Endodermal cell (in vitro differentiated cells): ENCODE measurements around the gene SH3PXD2A. TPM values are rescaled to one million over a fixed set of nuclear protein-coding genes. Genes with fewer than 3 reads are reported as not detected.

ENCODE experiments used
- DNase-seq: peaks from one replicate; pipeline ENCODE4 v3.0.0-alpha.2; 2017
- H3K27ac ChIP-seq: 2 replicates; pipeline ENCODE4 v1.5.1; 2013; ENCODE audit warnings: mild to moderate bottlenecking, low read depth, low read length, moderate library complexity
- H3K27me3 ChIP-seq: 2 replicates; pipeline ENCODE4 v1.6.1; 2013; ENCODE audit warnings: mild to moderate bottlenecking, low read length, moderate library complexity; ENCODE audit not compliant: insufficient read depth, control insufficient read depth, poor library complexity, severe bottlenecking
- H3K36me3 ChIP-seq: 2 replicates; pipeline ENCODE4 v1.7.0; 2013; ENCODE audit warnings: mild to moderate bottlenecking, low read length, moderate library complexity; ENCODE audit not compliant: control insufficient read depth, insufficient read depth
- H3K4me1 ChIP-seq: one replicate; pipeline ENCODE4 v1.7.0; 2013; ENCODE audit warnings: low read length; ENCODE audit not compliant: control insufficient read depth, insufficient read depth
- H3K4me3 ChIP-seq: 2 replicates; pipeline ENCODE4 v1.5.1; 2013; ENCODE audit warnings: mild to moderate bottlenecking, low read length, moderate library complexity
- H3K9ac ChIP-seq: 2 replicates; pipeline ENCODE4 v1.6.1; 2013; ENCODE audit warnings: mild to moderate bottlenecking, low read length, moderate library complexity; ENCODE audit not compliant: poor library complexity, severe bottlenecking; ENCODE audit errors: extremely low read depth
- H3K9me3 ChIP-seq: 2 replicates; pipeline ENCODE4 v1.6.1; 2013; ENCODE audit warnings: mild to moderate bottlenecking, low read length, moderate library complexity; ENCODE audit not compliant: control insufficient read depth
- H3K27ac Mint-ChIP-seq: 2 replicates; pipeline ENCODE4 v1.8.0; 2020; ENCODE audit warnings: mixed read lengths
- H3K27me3 Mint-ChIP-seq: 2 replicates; pipeline ENCODE4 v1.8.0; 2021; ENCODE audit warnings: mild to moderate bottlenecking, mixed read lengths; ENCODE audit not compliant: insufficient read depth
- H3K36me3 Mint-ChIP-seq: 2 replicates; pipeline ENCODE4 v1.8.0; 2020; ENCODE audit warnings: low read depth, mixed read lengths
- H3K4me1 Mint-ChIP-seq: 2 replicates; pipeline ENCODE4 v1.8.0; 2020; ENCODE audit warnings: mixed read lengths
- H3K4me3 Mint-ChIP-seq: 2 replicates; pipeline ENCODE4 v1.8.0; 2020; ENCODE audit warnings: mild to moderate bottlenecking, moderate library complexity, mixed read lengths
- H3K9me3 Mint-ChIP-seq: 2 replicates; pipeline ENCODE4 v1.8.0; 2020; ENCODE audit warnings: mild to moderate bottlenecking, mixed read lengths
- WGBS, 2 experiments: methylation state at CpG; one replicate each; pipeline versions ENCODE4 v1.1.5 to v1.1.7; 2013; ENCODE audit warnings: missing lambda C conversion rate in 2 of 2, mixed read lengths in 1 of 2; ENCODE audit not compliant: insufficient coverage in 1 of 2, insufficient read length in 1 of 2; 5-methylcytosine and 5-hydroxymethylcytosine counted together
- total RNA-seq, 2 donors: library from RNA; stranded (reverse); fragmentation: NEBNext Ultra II Directional in 1 of 2; extraction: Animal tissue kit (Norgen Biotek cat#: 25700) in 1 of 2; gene quantifications; 2 replicates in 1 of 2; 3 replicates in 1 of 2; pipeline ENCODE4 v1.2.1, GENCODE V29; 2021
- TF ChIP-seq, protein P1 (sequence below): fragments of 200-600 bp; sonication (generic); conservative IDR thresholded peaks from 2 replicates; pipeline ENCODE4 v1.5.0; 2021; ENCODE audit warnings: antibody characterized with exemption, mild to moderate bottlenecking

Gene SH3PXD2A
- total RNA-seq, 2 donors from 2014 or later: 15.7 to 22.6 TPM

DNA sequence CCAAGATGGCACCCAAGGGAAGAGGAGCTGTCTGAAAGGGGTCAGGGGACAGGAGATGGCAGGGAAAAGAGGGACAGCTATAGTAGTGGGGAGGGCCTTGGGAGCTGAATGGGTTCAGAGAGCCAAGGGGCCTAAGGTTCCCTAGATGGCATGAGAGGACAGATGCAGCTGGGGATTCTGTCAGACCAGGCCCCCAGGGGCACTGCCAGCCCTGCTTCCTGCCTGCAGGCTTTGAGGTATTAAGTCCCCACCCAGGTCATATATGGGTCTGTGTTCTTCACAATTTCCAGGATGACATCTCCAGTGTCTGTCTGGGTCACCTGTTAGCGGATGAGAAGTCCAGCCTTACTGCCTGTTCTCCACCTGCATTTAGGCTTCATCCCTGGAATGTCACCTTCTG lies 305.1 kb downstream of the SH3PXD2A start:
- H3K27me3 ChIP-seq: peaks cover 14% of the 10 kb centered on the region
- TF ChIP-seq, protein P1, sequence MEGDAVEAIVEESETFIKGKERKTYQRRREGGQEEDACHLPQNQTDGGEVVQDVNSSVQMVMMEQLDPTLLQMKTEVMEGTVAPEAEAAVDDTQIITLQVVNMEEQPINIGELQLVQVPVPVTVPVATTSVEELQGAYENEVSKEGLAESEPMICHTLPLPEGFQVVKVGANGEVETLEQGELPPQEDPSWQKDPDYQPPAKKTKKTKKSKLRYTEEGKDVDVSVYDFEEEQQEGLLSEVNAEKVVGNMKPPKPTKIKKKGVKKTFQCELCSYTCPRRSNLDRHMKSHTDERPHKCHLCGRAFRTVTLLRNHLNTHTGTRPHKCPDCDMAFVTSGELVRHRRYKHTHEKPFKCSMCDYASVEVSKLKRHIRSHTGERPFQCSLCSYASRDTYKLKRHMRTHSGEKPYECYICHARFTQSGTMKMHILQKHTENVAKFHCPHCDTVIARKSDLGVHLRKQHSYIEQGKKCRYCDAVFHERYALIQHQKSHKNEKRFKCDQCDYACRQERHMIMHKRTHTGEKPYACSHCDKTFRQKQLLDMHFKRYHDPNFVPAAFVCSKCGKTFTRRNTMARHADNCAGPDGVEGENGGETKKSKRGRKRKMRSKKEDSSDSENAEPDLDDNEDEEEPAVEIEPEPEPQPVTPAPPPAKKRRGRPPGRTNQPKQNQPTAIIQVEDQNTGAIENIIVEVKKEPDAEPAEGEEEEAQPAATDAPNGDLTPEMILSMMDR: no peak
- DNase-seq: no peak
- no peaks in the 10 kb centered on the region for H3K36me3 ChIP-seq
- Mint-ChIP-seq H3K27ac (no peak overlapping the region), H3K27me3 (peaks cover 35% of the 10 kb centered on the region), H3K4me1 (peaks cover 12% of the 10 kb centered on the region), H3K4me3 (no peak overlapping the region), H3K36me3 (no peaks in the 10 kb centered on the region), H3K9me3 (peaks cover 17% of the 10 kb centered on the region)
- H3K9me3 ChIP-seq: no peaks in the 10 kb centered on the region
- H3K4me3 ChIP-seq: no peak overlapping the region
- H3K9ac ChIP-seq: no peak overlapping the region
- 83 to 91% methylated on average over 1 of the region's 1 CpG for WGBS, 2 experiments
- H3K4me1 ChIP-seq: no peaks in the 10 kb centered on the region
- no peak overlapping the region for H3K27ac ChIP-seq

- Histone ChIP-seq H3K9me3 (no peaks in the 10 kb centered on the region), H3K27me3 (peaks cover 8% of the 10 kb centered on the region), H3K36me3 (no peaks in the 10 kb centered on the region), H3K27ac (no peak overlapping the region), H3K4me3 (no peak overlapping the region), H3K9ac (no peak overlapping the region), H3K4me1 (no peaks in the 10 kb centered on the region)
- TF ChIP-seq, protein P1: no peak
- WGBS, 2 experiments: 86% methylated on average over 3 of the region's 3 CpGs; no CpG with 5 or more reads in 1 of the 2 experiments
- peaks cover 9% of the 10 kb centered on the region for H3K4me1 Mint-ChIP-seq
- H3K27ac Mint-ChIP-seq: no peak overlapping the region
- no peaks in the 10 kb centered on the region for H3K36me3 Mint-ChIP-seq
- no peak overlapping the region for H3K4me3 Mint-ChIP-seq
- peaks cover 31% of the 10 kb centered on the region for H3K27me3 Mint-ChIP-seq
- H3K9me3 Mint-ChIP-seq: peaks cover 17% of the 10 kb centered on the region
- peak; percentile 36 for DNase-seq
Observed at GRCh38 chr10:103549349-103549685, 306.1 kb downstream of the SH3PXD2A start.

- peaks cover 26% of the 10 kb centered on the region for H3K27me3 Mint-ChIP-seq
- no peak overlapping the region for H3K27ac Mint-ChIP-seq
- Histone ChIP-seq H3K27ac (no peak overlapping the region), H3K9ac (no peak overlapping the region), H3K9me3 (no peaks in the 10 kb centered on the region), H3K4me1 (no peaks in the 10 kb centered on the region), H3K27me3 (peaks cover 2% of the 10 kb centered on the region), H3K4me3 (no peak overlapping the region), H3K36me3 (no peaks in the 10 kb centered on the region)
- TF ChIP-seq, protein P1: no peak
- peaks cover 9% of the 10 kb centered on the region for H3K4me1 Mint-ChIP-seq
- WGBS, 2 experiments: 91 to 100% methylated on average over 3 to 12 of the region's 12 CpGs
- H3K4me3 Mint-ChIP-seq: no peak overlapping the region
- DNase-seq: no peak
- no peaks in the 10 kb centered on the region for H3K36me3 Mint-ChIP-seq
- peaks cover 17% of the 10 kb centered on the region for H3K9me3 Mint-ChIP-seq
Observed at GRCh38 chr10:103548581-103549348, 306.6 kb downstream of the SH3PXD2A start.
